ENCODE results near the gene ITGAV. TPM values are rescaled to one million over a fixed set of nuclear protein-coding genes. Genes with fewer than 3 reads are reported as not detected.

The ITGAV gene
- total and polyA plus RNA-seq, 4 donors, result 6.6 to 31.3 (median 12.0) TPM

DNA sequence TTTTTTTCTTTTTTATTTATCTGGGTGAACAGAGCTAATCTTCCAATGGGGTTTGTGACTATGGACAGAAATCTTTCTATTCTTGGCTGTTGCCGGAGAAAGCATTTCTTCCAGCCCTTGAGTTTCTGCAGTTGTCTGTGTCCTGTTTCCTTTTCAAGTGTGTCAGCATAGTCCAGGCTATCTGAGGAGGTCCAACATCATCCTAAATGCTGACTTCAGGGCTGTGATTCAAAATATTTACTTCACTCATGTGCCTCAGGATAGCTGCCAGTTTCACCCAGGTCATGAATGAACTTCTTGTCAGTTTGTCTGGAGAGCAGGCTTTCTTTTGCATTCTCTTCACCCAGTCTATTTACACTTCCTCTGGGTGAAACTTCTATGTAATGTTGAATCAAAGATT lies 27.9 kb downstream of the ITGAV start:
- no peak for DNase-seq (ENCODE audit: low spot score)
- Histone ChIP-seq H3K4me1 (ENCODE audit: control insufficient read depth in 4 of 4, insufficient read depth in 4 of 4, low read length in 3 of 4) (no peaks in the 10 kb centered on the region), H3K9me3 (ENCODE audit: control insufficient read depth in 4 of 4, low read length in 3 of 4) (no peaks in the 10 kb centered on the region), H3K27me3 (ENCODE audit: control insufficient read depth in 4 of 4, insufficient read depth in 4 of 4, low read length in 3 of 4) (no peaks in the 10 kb centered on the region), H3K27ac (ENCODE audit: low read depth in 1 of 2, low read length in 2 of 2) (no peak overlapping the region), H3K36me3 (ENCODE audit: control insufficient read depth in 4 of 4, insufficient read depth in 3 of 4, low read depth in 1 of 4, low read length in 3 of 4) (peaks cover 0 to 2% (median 0%) of the 10 kb centered on the region in 4 donors), H3K4me3 (ENCODE audit: low read depth in 1 of 3, low read length in 3 of 3) (no peak overlapping the region), H3K9ac (ENCODE audit: low read depth in 1 of 2, low read length in 2 of 2) (no peak overlapping the region)
- no peak for TF ChIP-seq HNF4A (conservative IDR thresholded peaks at IDR 0.05)
- no peak for TF ChIP-seq CTCF (IDR thresholded peaks at IDR 0.05; ENCODE audit: low read depth, low read length, missing input control)
- no peak for TF ChIP-seq JUND (IDR thresholded peaks at IDR 0.05)
- TF ChIP-seq HNF4G (IDR thresholded peaks at IDR 0.05), result no peak
- TF ChIP-seq, protein P1, sequence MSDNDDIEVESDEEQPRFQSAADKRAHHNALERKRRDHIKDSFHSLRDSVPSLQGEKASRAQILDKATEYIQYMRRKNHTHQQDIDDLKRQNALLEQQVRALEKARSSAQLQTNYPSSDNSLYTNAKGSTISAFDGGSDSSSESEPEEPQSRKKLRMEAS (IDR thresholded peaks at IDR 0.05), result no peak
- TF ChIP-seq, protein P2, sequence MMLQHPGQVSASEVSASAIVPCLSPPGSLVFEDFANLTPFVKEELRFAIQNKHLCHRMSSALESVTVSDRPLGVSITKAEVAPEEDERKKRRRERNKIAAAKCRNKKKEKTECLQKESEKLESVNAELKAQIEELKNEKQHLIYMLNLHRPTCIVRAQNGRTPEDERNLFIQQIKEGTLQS (IDR thresholded peaks at IDR 0.05), result no peak
- TF ChIP-seq TAF1 (conservative IDR thresholded peaks at IDR 0.05), result no peak
- TF ChIP-seq REST (IDR thresholded peaks at IDR 0.05), result no peak
- no peak for TF ChIP-seq RXRA (IDR thresholded peaks at IDR 0.05)
- TF ChIP-seq, protein P3, sequence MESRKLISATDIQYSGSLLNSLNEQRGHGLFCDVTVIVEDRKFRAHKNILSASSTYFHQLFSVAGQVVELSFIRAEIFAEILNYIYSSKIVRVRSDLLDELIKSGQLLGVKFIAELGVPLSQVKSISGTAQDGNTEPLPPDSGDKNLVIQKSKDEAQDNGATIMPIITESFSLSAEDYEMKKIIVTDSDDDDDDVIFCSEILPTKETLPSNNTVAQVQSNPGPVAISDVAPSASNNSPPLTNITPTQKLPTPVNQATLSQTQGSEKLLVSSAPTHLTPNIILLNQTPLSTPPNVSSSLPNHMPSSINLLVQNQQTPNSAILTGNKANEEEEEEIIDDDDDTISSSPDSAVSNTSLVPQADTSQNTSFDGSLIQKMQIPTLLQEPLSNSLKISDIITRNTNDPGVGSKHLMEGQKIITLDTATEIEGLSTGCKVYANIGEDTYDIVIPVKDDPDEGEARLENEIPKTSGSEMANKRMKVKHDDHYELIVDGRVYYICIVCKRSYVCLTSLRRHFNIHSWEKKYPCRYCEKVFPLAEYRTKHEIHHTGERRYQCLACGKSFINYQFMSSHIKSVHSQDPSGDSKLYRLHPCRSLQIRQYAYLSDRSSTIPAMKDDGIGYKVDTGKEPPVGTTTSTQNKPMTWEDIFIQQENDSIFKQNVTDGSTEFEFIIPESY (IDR thresholded peaks at IDR 0.05), result no peak
- no peak for TF ChIP-seq YY1 (IDR thresholded peaks at IDR 0.05)
- TF ChIP-seq NR2F2 (IDR thresholded peaks at IDR 0.05), result no peak
- TF ChIP-seq FOXA2 (IDR thresholded peaks at IDR 0.05), result no peak
- no peak for TF ChIP-seq SP1 (IDR thresholded peaks at IDR 0.05)
- WGBS, result 86% methylated on average over 1 of the region's 1 CpG

DNA sequence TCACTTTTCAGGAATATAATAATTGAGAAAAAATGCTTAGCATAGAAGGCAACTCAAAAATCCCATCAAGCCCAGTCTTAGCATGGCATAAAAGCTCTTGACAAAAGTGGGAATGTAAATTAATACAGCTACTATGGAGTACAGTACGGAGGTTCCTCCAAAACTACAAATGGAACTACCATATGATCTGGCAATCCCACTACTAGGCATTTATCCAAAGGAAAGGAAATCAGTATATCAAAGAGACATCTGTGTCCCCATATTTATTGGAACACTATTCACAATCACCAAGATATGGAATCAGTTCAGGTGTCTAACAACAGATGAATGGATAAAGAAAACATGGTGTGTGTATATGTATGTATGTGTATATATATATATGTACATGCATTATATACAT lies 28.8 kb downstream of the ITGAV start:
- 93% methylated on average over 1 of the region's 1 CpG for WGBS
- Histone ChIP-seq H3K36me3 (ENCODE audit: control insufficient read depth in 4 of 4, insufficient read depth in 3 of 4, low read depth in 1 of 4, low read length in 3 of 4) (peaks cover 0 to 3% (median under 1%) of the 10 kb centered on the region in 4 donors), H3K4me3 (ENCODE audit: low read depth in 1 of 3, low read length in 3 of 3) (no peak overlapping the region), H3K27me3 (ENCODE audit: control insufficient read depth in 4 of 4, insufficient read depth in 4 of 4, low read length in 3 of 4) (no peaks in the 10 kb centered on the region), H3K4me1 (ENCODE audit: control insufficient read depth in 4 of 4, insufficient read depth in 4 of 4, low read length in 3 of 4) (no peaks in the 10 kb centered on the region), H3K9ac (ENCODE audit: low read depth in 1 of 2, low read length in 2 of 2) (no peak overlapping the region), H3K27ac (ENCODE audit: low read depth in 1 of 2, low read length in 2 of 2) (no peak overlapping the region), H3K9me3 (ENCODE audit: control insufficient read depth in 4 of 4, low read length in 3 of 4) (no peaks in the 10 kb centered on the region)
- no peak for TF ChIP-seq YY1 (IDR thresholded peaks at IDR 0.05)
- TF ChIP-seq REST (IDR thresholded peaks at IDR 0.05), result no peak
- TF ChIP-seq, protein P3 (IDR thresholded peaks at IDR 0.05), result no peak
- TF ChIP-seq RXRA (IDR thresholded peaks at IDR 0.05), result no peak
- no peak for TF ChIP-seq HNF4G (IDR thresholded peaks at IDR 0.05)
- no peak for TF ChIP-seq HNF4A (conservative IDR thresholded peaks at IDR 0.05)
- TF ChIP-seq NR2F2 (IDR thresholded peaks at IDR 0.05), result no peak
- TF ChIP-seq GABPA (IDR thresholded peaks at IDR 0.05 in 1 of 2, conservative IDR thresholded peaks at IDR 0.05 in 1 of 2), result no peak
- TF ChIP-seq, protein P2 (IDR thresholded peaks at IDR 0.05), result no peak
- TF ChIP-seq FOXA1 (IDR thresholded peaks at IDR 0.05), result no peak
- no peak for TF ChIP-seq RAD21 (IDR thresholded peaks at IDR 0.05)
- DNase-seq (ENCODE audit: low spot score), result no peak

All from liver (tissue), 9 donors.